CD14-positive monocyte (primary cell): Measurements from ENCODE around the gene TRIM50. TPM values are rescaled to one million over a fixed set of nuclear protein-coding genes. Genes with fewer than 3 reads are reported as not detected.
"Not testable (repeated sequence)": the region's sequence is repeated elsewhere in the genome, so short reads cannot be mapped to it uniquely, and the experiment has no call there.

Experiments used
- DNase-seq, 3 donors: peaks; one replicate each; pipeline ENCODE4 v3.0.0-alpha.2; 2011 to 2022
- H2AFZ ChIP-seq: 2 replicates; pipeline ENCODE4 v1.6.0; 2012; ENCODE audit warnings: mild to moderate bottlenecking, low read depth, low read length, inconsistent platforms; ENCODE audit not compliant: insufficient read depth, poor library complexity, severe bottlenecking
- H3K27ac ChIP-seq, 2 donors: 1 replicate in 1 of 2; 2 replicates in 1 of 2; pipeline ENCODE4 v1.5.1; 2012 to 2013; ENCODE audit warnings: low read length in 2 of 2, control low read depth in 1 of 2, inconsistent platforms in 1 of 2, low read depth in 1 of 2, mild to moderate bottlenecking in 1 of 2
- H3K27me3 ChIP-seq, 2 donors: one replicate each; pipeline versions ENCODE4 v1.6.0 to v1.6.1; 2011 to 2013; ENCODE audit warnings: low read length in 2 of 2; ENCODE audit not compliant: control insufficient read depth in 2 of 2, insufficient read depth in 2 of 2
- H3K36me3 ChIP-seq, 2 donors: replicated peaks in 1 of 2; 1 replicate in 1 of 2; 2 replicates in 1 of 2; pipeline versions ENCODE4 v1.5.1 to v1.6.1; 2012 to 2013; ENCODE audit warnings: low read length in 2 of 2, control low read depth in 1 of 2, inconsistent platforms in 1 of 2, mild to moderate bottlenecking in 1 of 2; ENCODE audit not compliant: insufficient read depth in 2 of 2, control insufficient read depth in 1 of 2
- H3K4me1 ChIP-seq, 2 donors: 1 replicate in 1 of 2; 2 replicates in 1 of 2; pipeline versions ENCODE4 v1.5.1 to v1.6.1; 2012 to 2013; ENCODE audit warnings: low read length in 2 of 2, control low read depth in 1 of 2, inconsistent platforms in 1 of 2, mild to moderate bottlenecking in 1 of 2, moderate library complexity in 1 of 2; ENCODE audit not compliant: insufficient read depth in 2 of 2, control insufficient read depth in 1 of 2
- H3K4me2 ChIP-seq: replicated peaks from 2 replicates; pipeline ENCODE3; 2012; ENCODE audit warnings: low read length, moderate library complexity, mild to moderate bottlenecking; ENCODE audit not compliant: poor library complexity, severe bottlenecking; ENCODE audit errors: extremely low read depth
- H3K4me3 ChIP-seq, 3 experiments: fragments of 200-600 bp in 1 of 3; sonication (generic) in 1 of 3; replicated peaks in 1 of 3; 1 replicate in 2 of 3; 2 replicates in 1 of 3; pipeline ENCODE4 v1.5.1; 2011 to 2013; ENCODE audit warnings: low read length in 3 of 3, mild to moderate bottlenecking in 3 of 3, control low read depth in 2 of 3, low read depth in 2 of 3, inconsistent platforms in 1 of 3, moderate library complexity in 1 of 3
- H3K79me2 ChIP-seq: 2 replicates; pipeline ENCODE4 v1.6.0; 2012; ENCODE audit warnings: mild to moderate bottlenecking, control low read depth, inconsistent platforms, low read length, moderate library complexity; ENCODE audit not compliant: insufficient read depth
- H3K9ac ChIP-seq: 2 replicates; pipeline ENCODE4 v1.6.0; 2017; ENCODE audit warnings: low read length, mild to moderate bottlenecking; ENCODE audit not compliant: insufficient read depth, poor library complexity, severe bottlenecking
- H3K9me3 ChIP-seq, 2 donors: replicated peaks in 1 of 2; 1 replicate in 1 of 2; 2 replicates in 1 of 2; pipeline versions ENCODE4 v1.5.1 to v1.6.1; 2012 to 2013; ENCODE audit warnings: low read length in 2 of 2, control low read depth in 1 of 2; ENCODE audit not compliant: control insufficient read depth in 1 of 2, insufficient read depth in 1 of 2
- H4K20me1 ChIP-seq: 2 replicates; pipeline ENCODE4 v1.6.0; 2012; ENCODE audit warnings: mild to moderate bottlenecking, low read length, control low read depth, moderate library complexity; ENCODE audit not compliant: insufficient read depth
- H3K27ac Mint-ChIP-seq, 7 donors: one replicate each; pipeline ENCODE4 v1.8.0; 2020; ENCODE audit warnings: mild to moderate bottlenecking in 7 of 7, mixed read lengths in 7 of 7, moderate library complexity in 6 of 7, inconsistent platforms in 2 of 7
- H3K27me3 Mint-ChIP-seq, 3 donors: one replicate each; pipeline ENCODE4 v1.8.0; 2021 to 2022; ENCODE audit warnings: low read depth in 3 of 3, mild to moderate bottlenecking in 3 of 3, mixed read lengths in 3 of 3, moderate library complexity in 3 of 3, inconsistent platforms in 1 of 3
- H3K36me3 Mint-ChIP-seq, 2 donors: one replicate each; pipeline ENCODE4 v1.8.0; 2020; ENCODE audit warnings: mixed read lengths in 2 of 2, inconsistent platforms in 1 of 2, mild to moderate bottlenecking in 1 of 2
- H3K4me1 Mint-ChIP-seq: one replicate; pipeline ENCODE4 v1.8.0; 2020; ENCODE audit warnings: mild to moderate bottlenecking, mixed read lengths
- H3K4me3 Mint-ChIP-seq, 2 donors: one replicate each; pipeline ENCODE4 v1.8.0; 2020; ENCODE audit warnings: mild to moderate bottlenecking in 2 of 2, mixed read lengths in 2 of 2, moderate library complexity in 1 of 2
- H3K9me3 Mint-ChIP-seq, 7 donors: one replicate each; pipeline ENCODE4 v1.8.0; 2020 to 2022; ENCODE audit warnings: mixed read lengths in 7 of 7, mild to moderate bottlenecking in 6 of 7, moderate library complexity in 6 of 7, inconsistent platforms in 2 of 7
- WGBS: methylation state at CpG from one replicate; pipeline ENCODE4 v1.1.5; 2013; ENCODE audit warnings: missing lambda C conversion rate; ENCODE audit not compliant: insufficient coverage; 5-methylcytosine and 5-hydroxymethylcytosine counted together
- intact Hi-C, 2 donors: fragments of 100-400 bp; cut with micrococcal nuclease; formaldehyde crosslinking; loops; one replicate each; pipeline versions ENCODE4 v1.15.0 to v1.15.1; 2023
- polyA plus RNA-seq, 3 donors: library from polyadenylated mRNA; depleted of rRNA in 1 of 3; unstranded in 2 of 3; stranded (reverse) in 1 of 3; fragments of 300-500 nt in 2 of 3; fragments of >200 nt in 1 of 3; fragmentation: Illumina TruSeq in 2 of 3; gene quantifications; 1 replicate in 2 of 3; 2 replicates in 1 of 3; pipeline ENCODE4 v1.2.3, GENCODE V29; 2012 to 2021
- TF ChIP-seq, protein P1 (sequence below): fragments of 200-600 bp; IDR thresholded peaks from one replicate; pipeline ENCODE4 v1.8.0; 2022; ENCODE audit warnings: antibody characterized with exemption, mild to moderate bottlenecking

Gene TRIM50
- polyA plus RNA-seq, 3 donors, result not detected

DNA sequence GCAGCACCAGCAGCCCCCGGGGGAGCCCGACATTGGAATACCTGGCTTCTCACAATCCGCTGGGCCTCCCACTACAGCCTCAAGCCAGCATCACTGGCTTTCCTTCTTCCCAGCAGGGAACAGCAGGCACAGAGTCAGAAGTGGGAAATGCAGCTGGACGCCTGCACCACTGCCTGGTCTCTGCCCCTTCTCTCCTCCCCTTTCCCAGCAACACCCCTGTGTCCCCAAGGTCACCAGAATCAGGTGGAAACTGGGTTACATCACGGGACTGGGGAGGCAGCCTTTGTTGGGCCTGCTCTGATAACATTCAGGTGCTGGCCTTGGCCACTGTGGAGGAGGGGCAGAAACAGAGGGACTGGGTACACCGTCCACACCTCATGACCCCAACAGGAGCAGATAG is 2.5 kb downstream of the TRIM50 start:
- H3K27me3 Mint-ChIP-seq, H3K36me3 ChIP-seq, DNase-seq, H3K27me3 ChIP-seq, H3K79me2 ChIP-seq, H3K4me2 ChIP-seq, H4K20me1 ChIP-seq, H3K27ac ChIP-seq, H3K9ac ChIP-seq, H3K9me3 ChIP-seq, H2AFZ ChIP-seq, H3K4me3 Mint-ChIP-seq, H3K4me3 ChIP-seq, H3K9me3 Mint-ChIP-seq, H3K27ac Mint-ChIP-seq, H3K36me3 Mint-ChIP-seq: not testable (repeated sequence)
- intact Hi-C loops, result loop anchor here in 1 of 2 donors (2.0 kb wide), 1 partner anchor 127 kb away; no protein-coding TSS in a partner anchor
- H3K4me1 ChIP-seq, result peaks cover 15 to 17% of the 10 kb centered on the region in 2 donors
- peaks cover 22% of the 10 kb centered on the region for H3K4me1 Mint-ChIP-seq
- 100% methylated on average over 3 of the region's 6 CpGs for WGBS

DNA sequence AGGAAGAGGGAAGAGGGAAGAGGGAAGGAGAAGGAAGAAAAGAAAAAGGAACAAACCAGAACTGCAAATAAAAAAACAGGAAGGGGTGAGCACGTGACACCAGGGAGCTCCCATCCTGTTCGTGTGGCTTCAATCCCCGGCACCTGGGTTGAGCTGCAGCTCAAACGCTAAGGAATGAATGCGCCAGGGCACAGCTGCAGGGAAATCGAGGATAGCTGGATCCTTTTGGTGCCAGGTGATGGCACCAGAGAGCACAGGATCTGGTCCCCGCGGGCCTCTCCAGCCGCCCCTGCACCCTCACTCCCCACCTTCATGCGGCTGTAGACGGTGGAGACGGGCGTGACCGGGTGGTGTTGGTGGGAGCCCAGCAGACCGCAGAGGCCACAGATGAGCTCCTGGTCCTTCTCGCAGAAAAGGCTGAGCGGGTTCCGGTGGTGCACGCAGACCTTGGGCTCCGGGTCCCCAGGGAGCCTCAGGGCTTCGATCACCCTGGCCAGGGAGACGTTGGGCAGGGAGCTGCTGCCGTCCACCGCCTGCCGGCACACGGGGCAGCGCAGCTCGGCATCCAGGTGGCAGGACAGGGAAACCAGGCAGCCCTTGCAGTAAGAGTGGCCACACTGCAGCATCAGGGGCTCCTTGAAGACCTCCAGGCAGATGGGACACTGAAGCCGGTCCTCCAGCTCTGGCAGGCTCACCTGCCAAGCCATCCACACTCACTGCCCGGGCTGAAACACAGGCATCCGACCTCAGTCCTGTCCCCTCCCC is 3.6 kb downstream of the TRIM50 start:
- Histone ChIP-seq H3K27ac (peak overlapping the region in 1 of 2 donors; percentile 17), H2AFZ (peak overlapping the region; percentile 82), H3K9ac (peak overlapping the region; percentile 37), H3K4me3 (peak overlapping the region; percentile 4 to 65 (median 25)), H3K4me2 (peak overlapping the region; percentile 71), H3K4me1 (peaks cover 15 to 17% of the 10 kb centered on the region in 2 donors)
- H3K79me2 ChIP-seq, H3K36me3 Mint-ChIP-seq, H3K36me3 ChIP-seq, H3K9me3 Mint-ChIP-seq, H3K27me3 ChIP-seq, H4K20me1 ChIP-seq, H3K27me3 Mint-ChIP-seq, H3K9me3 ChIP-seq: not testable (repeated sequence)
- DNase-seq, result peak; percentile 33 to 62 (median 60)
- Mint-ChIP-seq H3K4me1 (peaks cover 22% of the 10 kb centered on the region), H3K27ac (peak overlapping the region in 4 of 7 donors; percentile 7 to 88 (median 52)), H3K4me3 (peak overlapping the region; percentile 72 to 84)
- WGBS, result 15% methylated on average over 21 of the region's 31 CpGs
- intact Hi-C loops, result loop anchor here (2.0 to 5.0 kb wide), 2 partner anchors 98 to 129 kb away; no protein-coding TSS in a partner anchor
- TF ChIP-seq, protein P1, sequence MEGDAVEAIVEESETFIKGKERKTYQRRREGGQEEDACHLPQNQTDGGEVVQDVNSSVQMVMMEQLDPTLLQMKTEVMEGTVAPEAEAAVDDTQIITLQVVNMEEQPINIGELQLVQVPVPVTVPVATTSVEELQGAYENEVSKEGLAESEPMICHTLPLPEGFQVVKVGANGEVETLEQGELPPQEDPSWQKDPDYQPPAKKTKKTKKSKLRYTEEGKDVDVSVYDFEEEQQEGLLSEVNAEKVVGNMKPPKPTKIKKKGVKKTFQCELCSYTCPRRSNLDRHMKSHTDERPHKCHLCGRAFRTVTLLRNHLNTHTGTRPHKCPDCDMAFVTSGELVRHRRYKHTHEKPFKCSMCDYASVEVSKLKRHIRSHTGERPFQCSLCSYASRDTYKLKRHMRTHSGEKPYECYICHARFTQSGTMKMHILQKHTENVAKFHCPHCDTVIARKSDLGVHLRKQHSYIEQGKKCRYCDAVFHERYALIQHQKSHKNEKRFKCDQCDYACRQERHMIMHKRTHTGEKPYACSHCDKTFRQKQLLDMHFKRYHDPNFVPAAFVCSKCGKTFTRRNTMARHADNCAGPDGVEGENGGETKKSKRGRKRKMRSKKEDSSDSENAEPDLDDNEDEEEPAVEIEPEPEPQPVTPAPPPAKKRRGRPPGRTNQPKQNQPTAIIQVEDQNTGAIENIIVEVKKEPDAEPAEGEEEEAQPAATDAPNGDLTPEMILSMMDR, result peak; percentile 67

DNA sequence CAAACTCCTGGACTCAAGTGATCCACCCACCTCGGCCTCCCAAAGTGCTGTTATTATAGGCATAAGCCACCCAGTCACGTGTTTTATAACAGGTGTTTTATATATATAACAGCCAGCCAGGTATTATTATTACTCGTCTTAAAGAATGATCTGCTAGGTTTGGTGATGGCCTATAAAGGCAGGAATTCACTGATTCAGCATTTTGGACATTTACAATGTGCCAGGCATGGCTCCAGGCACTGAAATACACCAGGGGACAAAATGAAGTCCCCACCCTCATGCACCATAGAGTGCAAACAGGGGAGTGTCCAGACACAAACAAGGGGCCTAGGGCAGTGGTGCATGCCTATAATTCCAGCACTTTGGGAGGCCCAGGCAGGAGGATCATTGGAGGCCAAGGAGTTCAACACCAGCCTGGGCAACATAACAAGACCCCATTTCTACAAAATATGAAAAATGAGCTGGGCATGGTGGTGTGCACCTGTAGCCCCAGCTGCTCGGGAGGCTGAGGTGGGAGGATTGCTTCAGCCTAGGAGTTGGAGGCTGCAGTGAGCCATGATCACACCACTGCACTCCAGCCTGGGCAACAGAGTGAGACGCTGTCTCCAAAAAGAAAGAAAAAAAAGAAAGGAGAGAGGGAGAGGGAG is 4.3 kb downstream of the TRIM50 start:
- H3K9me3 ChIP-seq, H4K20me1 ChIP-seq, H3K27me3 Mint-ChIP-seq, H3K79me2 ChIP-seq, DNase-seq, H3K36me3 Mint-ChIP-seq, H3K27me3 ChIP-seq, H3K9me3 Mint-ChIP-seq, H3K36me3 ChIP-seq: not testable (repeated sequence)
- peaks cover 22% of the 10 kb centered on the region for H3K4me1 Mint-ChIP-seq
- intact Hi-C loops, result loop anchor here (2.0 to 5.0 kb wide), 2 partner anchors 99 to 129 kb away; no protein-coding TSS in a partner anchor
- Histone ChIP-seq H3K9ac (peak overlapping the region; percentile 37), H3K4me2 (peak overlapping the region; percentile 71), H2AFZ (peak overlapping the region; percentile 82), H3K27ac (peak overlapping the region in 1 of 2 donors; percentile 17), H3K4me1 (peaks cover 15 to 17% of the 10 kb centered on the region in 2 donors), H3K4me3 (peak overlapping the region in 2 of 3 experiments; percentile 25 to 65)
- 36% methylated on average over 2 of the region's 5 CpGs for WGBS
- H3K27ac Mint-ChIP-seq, result peak overlapping the region in 4 of 7 donors; percentile 7 to 88 (median 38)
- H3K4me3 Mint-ChIP-seq, result peak overlapping the region; percentile 72 to 84
